Ammon's horn (tissue), 1 donor: ENCODE measurements around the gene THUMPD3.
A peak's percentile ranks its signal among the peaks of the same experiment; 100 is the strongest.

Experiments used
- DNase-seq: peaks from one replicate; pipeline ENCODE4 v3.0.0-alpha.2; 2016; ENCODE audit warnings: low spot score

THUMPD3 gene

DNA sequence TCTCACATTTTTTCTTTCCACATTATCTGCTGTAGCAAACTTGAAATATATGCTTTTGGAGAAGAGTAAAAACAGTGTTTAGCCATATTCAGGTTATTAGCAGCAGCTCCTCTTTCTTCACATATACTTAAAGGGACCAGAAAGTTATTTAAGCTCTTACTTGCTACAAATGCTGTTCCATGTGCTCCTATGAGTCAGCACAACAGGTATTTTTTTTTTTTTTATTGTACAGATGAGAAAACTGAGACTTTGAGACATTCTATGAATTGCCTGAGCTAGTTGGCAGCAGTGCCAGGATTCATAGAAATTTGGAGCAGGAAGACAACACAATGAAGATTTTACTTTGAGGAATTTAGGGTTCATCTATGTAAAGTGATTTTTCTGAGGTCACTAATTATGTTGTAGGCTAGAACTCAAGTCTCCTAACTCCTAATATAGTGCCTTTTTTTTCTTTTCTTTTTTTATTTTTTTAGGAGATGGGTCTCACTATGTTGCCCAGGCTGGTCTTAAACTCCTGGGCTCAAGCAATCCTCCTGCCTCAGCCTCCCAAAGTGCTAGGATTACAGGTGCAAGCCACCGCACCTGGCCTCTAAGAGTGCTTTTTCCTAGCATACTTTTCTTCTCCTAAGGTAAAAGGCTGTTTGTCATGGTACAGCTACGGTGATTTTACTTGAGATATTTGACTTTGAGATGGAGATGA is 58.1 kb downstream of the THUMPD3 start:
- no peak for DNase-seq

DNA sequence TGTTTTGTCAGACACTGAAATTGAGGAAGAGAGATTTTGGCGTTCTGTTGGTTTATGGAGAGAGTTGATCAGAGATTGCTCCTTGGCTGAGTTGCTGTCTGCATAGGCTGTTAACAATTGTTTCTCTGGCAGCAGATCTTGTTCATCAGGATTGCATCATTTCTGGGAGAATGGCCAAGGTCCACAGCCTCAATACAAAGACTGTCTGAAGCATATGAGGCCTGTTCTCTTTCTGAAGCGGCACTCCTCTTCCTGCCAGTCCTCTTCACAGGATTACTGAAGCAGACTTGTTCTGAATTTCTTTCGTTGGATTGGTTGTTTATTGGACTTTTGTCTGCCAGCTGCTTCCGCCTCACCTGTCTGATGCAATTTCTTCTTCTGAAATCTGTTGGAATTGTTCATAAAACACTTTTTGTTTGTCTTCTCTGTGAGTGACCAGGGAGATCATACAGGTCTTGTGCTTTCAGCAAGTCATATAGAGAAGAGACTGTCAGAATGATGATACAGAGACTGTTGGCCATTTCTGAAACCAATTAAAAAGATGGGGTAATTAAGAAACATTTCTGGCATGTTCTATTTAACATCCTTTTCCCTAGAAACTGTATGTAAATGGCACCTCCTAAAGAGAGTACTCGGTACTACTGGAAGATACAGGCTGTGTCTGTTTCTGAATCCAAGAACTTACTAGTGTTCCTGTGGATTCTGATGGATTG is 60.0 kb downstream of the THUMPD3 start:
- DNase-seq: peak; percentile 99

DNA sequence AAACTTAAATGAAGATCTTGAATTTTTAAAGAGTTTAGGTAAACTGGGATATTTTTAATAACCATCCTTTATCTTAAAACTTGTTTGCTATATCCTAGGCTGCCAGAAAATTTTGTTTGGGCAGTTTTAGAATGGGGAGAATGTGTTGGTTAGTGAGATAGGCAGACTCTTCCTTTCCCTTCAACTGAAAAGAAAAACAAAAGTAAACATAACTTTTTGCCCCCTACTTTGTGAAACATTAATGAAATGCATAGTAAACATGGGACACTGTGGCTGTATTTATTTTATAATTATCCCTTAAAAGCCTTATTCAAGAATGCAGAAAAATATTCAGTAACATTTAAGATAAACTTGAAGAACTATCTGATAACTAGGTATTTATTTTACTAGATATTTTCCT is 65.6 kb downstream of the THUMPD3 start:
- no peak for DNase-seq

DNA sequence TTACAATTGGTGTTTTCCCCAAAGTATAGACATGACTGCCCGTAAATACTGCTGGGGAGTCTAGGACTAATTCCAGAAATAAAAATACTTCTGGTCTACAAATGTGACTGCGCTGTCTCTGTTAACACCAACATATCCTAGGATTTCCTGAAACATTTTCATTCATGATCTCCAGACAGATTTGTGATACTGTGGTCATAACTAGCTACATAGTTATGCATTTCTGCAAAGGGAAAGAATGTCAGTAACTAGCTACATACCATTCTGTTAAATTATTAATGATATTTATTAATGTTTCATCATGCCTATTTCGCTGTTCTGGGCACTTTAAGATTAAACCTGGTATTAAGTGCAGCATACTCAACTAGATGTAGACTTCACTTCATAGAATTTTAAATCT is 67.9 kb downstream of the THUMPD3 start:
- DNase-seq: no peak

DNA sequence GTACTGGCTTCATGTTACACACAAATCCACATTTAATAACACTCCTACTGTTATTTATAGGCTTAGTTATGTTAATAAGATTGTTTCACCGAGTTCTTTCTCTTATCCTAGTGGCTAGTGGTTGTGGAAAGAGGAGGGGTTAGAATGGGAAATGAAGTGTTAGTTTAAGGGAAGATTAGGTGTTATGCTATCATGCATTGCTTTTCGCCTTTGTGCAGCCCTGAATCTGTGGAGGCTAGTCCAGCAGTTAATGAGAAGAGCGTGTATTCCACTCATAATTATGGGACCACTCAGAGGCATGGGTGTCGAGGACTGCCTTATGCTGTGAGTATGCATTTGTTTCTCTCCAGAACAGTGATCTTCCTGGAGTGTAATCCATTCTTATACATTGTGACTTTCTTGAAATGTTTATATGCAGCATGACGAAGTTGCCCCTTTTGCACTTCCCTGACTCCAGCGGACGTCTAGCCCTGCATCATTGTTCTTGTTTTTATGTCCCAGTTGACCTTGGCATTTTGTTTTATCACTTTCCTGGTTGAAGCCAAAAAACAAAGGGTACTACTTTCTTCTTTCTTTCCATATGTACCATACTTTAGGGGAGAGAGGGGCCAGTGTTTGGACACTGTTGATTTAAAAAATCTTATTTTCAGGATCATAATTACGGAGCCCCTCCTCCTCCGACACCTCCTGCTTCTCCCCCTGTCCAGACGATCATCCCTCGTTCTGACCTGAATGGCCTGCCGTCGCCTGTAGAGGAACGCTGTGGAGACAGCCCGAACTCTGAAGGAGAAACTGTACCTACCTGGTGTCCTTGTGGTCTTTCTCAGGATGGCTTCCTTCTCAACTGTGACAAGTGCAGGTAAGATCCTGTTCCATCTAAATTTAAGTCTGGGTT is 71.0 kb downstream of the THUMPD3 start:
- DNase-seq: no peak

DNA sequence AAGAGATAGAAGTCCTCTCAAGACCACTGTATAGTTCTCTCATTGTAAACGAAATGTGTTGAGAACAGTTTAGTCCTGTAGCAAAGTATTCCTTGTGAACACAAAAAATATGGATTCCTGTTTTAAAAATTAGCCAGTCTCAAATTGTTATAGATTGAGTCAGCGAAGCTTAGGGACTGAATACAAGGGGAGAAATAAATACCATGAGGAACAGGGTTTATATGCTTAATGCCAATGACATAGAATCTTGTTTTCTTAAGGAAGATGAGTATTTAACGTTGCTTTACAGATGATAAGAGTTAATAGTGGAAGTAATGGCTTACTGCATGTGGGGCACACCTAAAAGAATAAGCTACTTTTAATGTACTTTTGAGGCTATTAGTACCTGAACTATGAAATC is 72.5 kb downstream of the THUMPD3 start:
- no peak for DNase-seq
